ENCODE data around the gene CENPVL3. TPM values are rescaled to one million over a fixed set of nuclear protein-coding genes. Genes with fewer than 3 reads are reported as not detected.
"Not testable (repeated sequence)": the region's sequence is repeated elsewhere in the genome, so short reads cannot be mapped to it uniquely, and the experiment has no call there.

CENPVL3 gene
- 5.6 TPM for polyA plus RNA-seq (2013, experiment 1 of 4)
- 6.6 TPM for polyA plus RNA-seq (2013, experiment 2 of 4)
- polyA plus RNA-seq (2013, experiment 3 of 4): 4.7 TPM
- polyA plus RNA-seq (2013, experiment 4 of 4): 4.9 TPM

DNA sequence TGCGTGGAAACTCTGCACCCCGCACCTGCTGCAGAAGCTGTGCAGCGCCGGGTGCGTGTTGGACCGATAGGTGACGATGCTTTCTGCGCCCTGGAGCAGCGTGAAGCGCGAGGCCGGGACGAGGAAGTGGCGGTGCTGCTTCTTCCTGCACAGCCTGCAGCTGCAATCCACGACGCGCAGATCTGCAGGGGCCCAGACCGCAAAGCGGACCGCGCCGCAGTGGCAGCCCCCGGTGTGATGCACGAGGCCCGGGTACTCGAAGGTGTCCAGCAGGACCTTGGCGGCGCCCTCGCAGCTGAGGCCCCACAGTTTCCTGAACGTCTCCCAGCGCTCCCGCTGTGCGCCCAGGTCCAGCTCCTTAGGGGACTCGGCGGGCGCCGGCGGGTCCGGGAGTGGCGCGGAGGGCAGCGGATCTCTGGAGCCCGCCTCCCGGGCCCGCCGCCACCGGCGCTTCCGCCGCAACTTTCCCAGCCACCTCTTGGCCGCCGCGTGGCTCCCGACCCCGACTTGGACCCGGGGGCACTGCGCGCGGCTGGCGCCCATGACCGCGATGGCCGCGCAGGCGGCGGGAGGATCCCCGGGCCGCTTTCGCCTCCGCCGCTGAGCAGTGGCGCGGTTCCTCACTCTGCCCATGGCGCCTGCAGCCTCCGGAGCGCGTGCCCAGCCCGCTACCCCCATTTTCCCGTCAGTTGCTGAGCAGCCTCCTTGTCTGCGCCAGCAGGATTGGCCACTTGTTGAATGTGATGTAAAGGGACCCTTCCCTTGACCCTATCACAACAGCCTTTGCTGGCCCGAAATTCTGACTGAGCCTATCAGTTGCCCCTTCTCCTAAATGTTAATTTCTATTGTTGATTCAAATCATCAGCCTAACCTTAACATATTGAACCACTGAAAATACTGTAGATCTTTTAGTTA lies at the start of gene CENPVL3:
Gene CENPVL3 (minus strand): TSS at position 672 of the 915 bp plus-strand sequence. CDS start 39 bp downstream, at position 633.
- H3K27ac ChIP-seq (ENCODE audit: insufficient read depth, low read depth, low read length, poor library complexity, severe bottlenecking); H3K9me3 ChIP-seq (ENCODE audit: control insufficient read depth, low read length); H3K36me3 ChIP-seq (ENCODE audit: control insufficient read depth, insufficient read depth, low read length); H3K4me1 ChIP-seq (ENCODE audit: control insufficient read depth, insufficient read depth, low read length): not testable (repeated sequence)
- peak within 1 kb of the TSS; percentile 22 for H3K4me3 ChIP-seq (ENCODE audit: insufficient read depth, low read depth, low read length)
- peaks cover 19% of the 10 kb centered on the region for H3K27me3 ChIP-seq (ENCODE audit: control insufficient read depth, insufficient read depth, low read length, poor library complexity, severe bottlenecking)
- WGBS, 2 experiments: 1% methylated on average over 54 to 58 of the region's 81 CpGs

DNA sequence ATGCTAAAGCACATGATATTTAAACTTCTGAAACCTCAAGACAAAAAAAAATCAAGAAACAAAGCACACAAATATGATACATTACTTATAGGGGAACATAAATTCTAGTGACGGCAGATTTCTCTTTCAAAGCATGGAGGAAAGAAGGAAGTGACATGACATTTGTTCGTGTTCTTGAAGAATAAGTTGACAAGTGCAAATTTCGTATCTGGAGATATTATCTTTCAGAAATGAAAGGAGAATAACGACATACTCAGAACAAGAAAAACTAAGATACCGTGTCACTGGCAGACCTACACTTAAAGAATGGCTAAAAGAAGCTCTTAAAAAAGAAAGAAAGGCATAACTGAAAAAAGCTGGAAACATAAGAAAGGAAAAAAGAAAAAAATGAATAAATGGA lies 47.3 kb upstream of the CENPVL3 start:
- Histone ChIP-seq H3K4me3 (ENCODE audit: insufficient read depth, low read depth, low read length) (no peak overlapping the region), H3K9me3 (ENCODE audit: control insufficient read depth, low read length) (no peaks in the 10 kb centered on the region), H3K36me3 (ENCODE audit: control insufficient read depth, insufficient read depth, low read length) (no peaks in the 10 kb centered on the region), H3K4me1 (ENCODE audit: control insufficient read depth, insufficient read depth, low read length) (no peaks in the 10 kb centered on the region), H3K27ac (ENCODE audit: insufficient read depth, low read depth, low read length, poor library complexity, severe bottlenecking) (no peak overlapping the region), H3K27me3 (ENCODE audit: control insufficient read depth, insufficient read depth, low read length, poor library complexity, severe bottlenecking) (no peaks in the 10 kb centered on the region)
- 86 to 97% methylated on average over 3 to 5 of the region's 5 CpGs for WGBS, 2 experiments

DNA sequence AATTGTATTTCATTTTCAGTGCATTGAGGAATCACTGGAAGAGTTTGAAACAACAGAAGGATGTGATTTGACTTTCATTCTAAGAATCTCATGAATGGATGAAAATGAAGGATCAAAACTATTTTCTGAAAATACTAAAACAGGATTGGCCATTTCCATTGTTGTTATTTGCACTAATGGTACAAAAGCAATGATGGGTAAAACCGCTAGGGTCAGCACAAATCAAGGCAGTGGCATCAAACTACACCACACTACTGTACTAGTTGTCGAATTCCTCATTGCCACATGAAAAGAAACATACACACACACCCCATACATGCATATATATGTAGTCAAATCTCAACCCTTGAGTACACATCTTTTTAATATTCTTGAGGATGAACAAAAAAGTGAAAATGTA lies 24.7 kb upstream of the CENPVL3 start:
- 94 to 95% methylated on average over 2 of the region's 2 CpGs for WGBS, 2 experiments

DNA sequence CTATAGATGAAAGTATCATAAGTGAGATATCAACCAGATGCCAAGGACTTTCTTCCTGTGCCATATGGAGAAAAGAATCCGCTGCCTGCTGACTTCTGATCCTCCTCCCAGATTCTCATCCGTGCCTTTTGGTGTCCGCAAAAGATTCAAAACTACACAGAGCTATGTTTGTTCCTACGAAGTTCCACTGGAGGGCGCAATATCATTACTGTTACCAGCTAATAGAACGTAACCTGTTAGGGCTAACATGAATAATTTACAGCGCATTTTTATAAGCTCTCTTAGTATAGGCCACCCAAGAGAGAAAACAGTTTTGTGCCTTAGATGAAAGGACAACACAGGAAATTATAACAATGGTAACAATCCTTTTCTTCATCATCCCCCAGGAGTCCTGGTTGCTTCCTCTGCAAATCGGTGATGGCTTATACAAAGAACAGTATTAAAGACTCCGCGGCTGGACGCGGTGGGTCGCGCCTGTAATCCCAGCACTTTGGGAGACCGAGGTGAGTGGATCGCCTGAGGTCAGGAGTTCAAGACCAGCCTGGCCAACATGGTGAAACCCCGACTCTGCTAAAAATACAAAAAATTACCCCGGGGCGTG lies 22.8 kb upstream of the CENPVL3 start:
- no peak overlapping the region for H3K4me3 ChIP-seq (ENCODE audit: insufficient read depth, low read depth, low read length)
- no peak overlapping the region for H3K27ac ChIP-seq (ENCODE audit: insufficient read depth, low read depth, low read length, poor library complexity, severe bottlenecking)
- H3K36me3 ChIP-seq (ENCODE audit: control insufficient read depth, insufficient read depth, low read length): no peaks in the 10 kb centered on the region
- H3K4me1 ChIP-seq (ENCODE audit: control insufficient read depth, insufficient read depth, low read length): no peaks in the 10 kb centered on the region
- WGBS, 2 experiments: 45 to 49% methylated on average over 18 to 19 of the region's 19 CpGs
- H3K9me3 ChIP-seq (ENCODE audit: control insufficient read depth, low read length): no peaks in the 10 kb centered on the region
- no peaks in the 10 kb centered on the region for H3K27me3 ChIP-seq (ENCODE audit: control insufficient read depth, insufficient read depth, low read length, poor library complexity, severe bottlenecking)

More for the DNA sequence above, 24.7 kb upstream of the CENPVL3 start:
- Histone ChIP-seq H3K9me3 (ENCODE audit: control insufficient read depth, low read length) (no peaks in the 10 kb centered on the region), H3K36me3 (ENCODE audit: control insufficient read depth, insufficient read depth, low read length) (no peaks in the 10 kb centered on the region), H3K4me3 (ENCODE audit: insufficient read depth, low read depth, low read length) (no peak overlapping the region), H3K27ac (ENCODE audit: insufficient read depth, low read depth, low read length, poor library complexity, severe bottlenecking) (no peak overlapping the region), H3K4me1 (ENCODE audit: control insufficient read depth, insufficient read depth, low read length) (no peaks in the 10 kb centered on the region), H3K27me3 (ENCODE audit: control insufficient read depth, insufficient read depth, low read length, poor library complexity, severe bottlenecking) (no peaks in the 10 kb centered on the region)

DNA sequence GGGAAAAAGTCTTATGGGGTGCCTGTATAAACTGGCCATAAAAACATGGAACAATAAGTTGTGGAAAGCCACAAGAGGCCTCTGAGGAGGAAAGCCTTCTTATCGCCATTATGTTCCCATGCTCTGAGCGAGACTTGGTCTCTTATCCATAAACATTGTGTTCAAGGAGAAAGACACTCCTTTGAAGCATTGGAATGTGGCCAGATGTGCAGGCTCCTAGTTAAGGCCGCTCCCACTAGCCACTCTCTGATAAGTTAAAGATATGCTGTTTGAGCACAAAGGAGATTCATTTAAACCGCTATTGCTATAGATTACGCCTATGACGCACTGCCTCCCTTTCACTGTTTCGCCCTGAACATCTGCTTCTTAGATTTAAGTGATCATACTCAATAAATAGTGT lies 17.8 kb upstream of the CENPVL3 start:
- not testable (repeated sequence) for H3K4me1 ChIP-seq (ENCODE audit: control insufficient read depth, insufficient read depth, low read length); H3K4me3 ChIP-seq (ENCODE audit: insufficient read depth, low read depth, low read length); H3K36me3 ChIP-seq (ENCODE audit: control insufficient read depth, insufficient read depth, low read length); H3K9me3 ChIP-seq (ENCODE audit: control insufficient read depth, low read length); H3K27me3 ChIP-seq (ENCODE audit: control insufficient read depth, insufficient read depth, low read length, poor library complexity, severe bottlenecking); H3K27ac ChIP-seq (ENCODE audit: insufficient read depth, low read depth, low read length, poor library complexity, severe bottlenecking)
- WGBS, 2 experiments: 94 to 97% methylated on average over 6 to 7 of the region's 7 CpGs

DNA sequence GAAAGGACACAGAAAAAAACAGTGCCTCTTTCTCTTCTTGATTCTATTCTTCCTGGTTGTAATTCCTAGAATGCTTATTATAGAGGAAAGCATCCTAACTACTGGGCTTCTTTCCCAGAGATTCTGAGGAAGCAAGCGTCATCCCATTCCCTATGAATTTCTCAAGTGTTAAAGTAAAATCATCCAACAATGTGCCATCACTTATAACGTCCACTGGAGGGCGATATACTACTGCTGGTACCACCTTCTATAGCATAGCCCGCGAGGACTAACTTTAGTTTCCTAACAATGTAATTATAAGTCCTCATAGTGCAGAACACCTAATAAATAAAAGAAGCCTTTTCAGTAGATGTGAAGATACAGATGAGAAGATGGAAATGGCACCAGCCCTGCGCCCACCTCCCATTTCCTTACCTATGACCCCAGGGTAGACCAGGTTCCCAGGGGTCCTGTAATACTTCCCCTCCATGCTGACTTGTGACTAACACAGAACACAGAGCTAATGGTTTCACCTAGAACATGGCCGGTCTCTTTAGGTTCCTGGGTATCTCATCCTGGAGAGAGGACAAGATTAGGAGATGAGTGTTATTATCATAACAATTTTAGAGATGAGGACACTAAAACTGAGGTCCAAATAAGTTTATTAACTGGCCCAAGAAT lies 4.2 kb downstream of the CENPVL3 start:
- Histone ChIP-seq H3K4me3 (ENCODE audit: insufficient read depth, low read depth, low read length) (no peak overlapping the region), H3K36me3 (ENCODE audit: control insufficient read depth, insufficient read depth, low read length) (no peaks in the 10 kb centered on the region), H3K27me3 (ENCODE audit: control insufficient read depth, insufficient read depth, low read length, poor library complexity, severe bottlenecking) (peaks cover 16% of the 10 kb centered on the region), H3K9me3 (ENCODE audit: control insufficient read depth, low read length) (no peaks in the 10 kb centered on the region), H3K27ac (ENCODE audit: insufficient read depth, low read depth, low read length, poor library complexity, severe bottlenecking) (no peak overlapping the region), H3K4me1 (ENCODE audit: control insufficient read depth, insufficient read depth, low read length) (no peaks in the 10 kb centered on the region)
- WGBS, 2 experiments: 11 to 20% methylated on average over 5 of the region's 7 CpGs

DNA sequence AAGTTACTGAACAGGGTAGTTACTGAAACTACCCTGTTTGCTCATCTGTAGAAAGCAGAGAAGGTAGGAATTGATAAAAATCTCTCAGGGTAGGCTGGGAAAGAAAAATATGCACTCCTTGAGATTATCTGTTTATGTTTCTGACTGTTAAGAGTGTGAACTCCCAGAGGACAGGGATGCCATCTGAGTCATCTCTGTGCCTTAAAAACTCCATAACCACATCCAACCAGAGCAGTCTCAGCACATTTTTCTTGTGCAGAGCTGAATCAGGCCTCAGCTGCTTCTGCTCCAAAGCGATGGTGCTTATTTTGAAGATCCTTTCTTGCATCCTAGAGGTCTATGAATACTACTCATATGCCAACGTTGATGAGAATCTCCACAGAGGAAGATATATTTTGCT lies 9.9 kb downstream of the CENPVL3 start:
- Histone ChIP-seq H3K27ac (ENCODE audit: insufficient read depth, low read depth, low read length, poor library complexity, severe bottlenecking) (no peak overlapping the region), H3K36me3 (ENCODE audit: control insufficient read depth, insufficient read depth, low read length) (no peaks in the 10 kb centered on the region), H3K4me3 (ENCODE audit: insufficient read depth, low read depth, low read length) (no peak overlapping the region), H3K27me3 (ENCODE audit: control insufficient read depth, insufficient read depth, low read length, poor library complexity, severe bottlenecking) (no peaks in the 10 kb centered on the region), H3K4me1 (ENCODE audit: control insufficient read depth, insufficient read depth, low read length) (no peaks in the 10 kb centered on the region), H3K9me3 (ENCODE audit: control insufficient read depth, low read length) (no peaks in the 10 kb centered on the region)
- whole genome bisulfite sequencing, 2 experiments: 87 to 91% methylated on average over 2 of the region's 2 CpGs

DNA sequence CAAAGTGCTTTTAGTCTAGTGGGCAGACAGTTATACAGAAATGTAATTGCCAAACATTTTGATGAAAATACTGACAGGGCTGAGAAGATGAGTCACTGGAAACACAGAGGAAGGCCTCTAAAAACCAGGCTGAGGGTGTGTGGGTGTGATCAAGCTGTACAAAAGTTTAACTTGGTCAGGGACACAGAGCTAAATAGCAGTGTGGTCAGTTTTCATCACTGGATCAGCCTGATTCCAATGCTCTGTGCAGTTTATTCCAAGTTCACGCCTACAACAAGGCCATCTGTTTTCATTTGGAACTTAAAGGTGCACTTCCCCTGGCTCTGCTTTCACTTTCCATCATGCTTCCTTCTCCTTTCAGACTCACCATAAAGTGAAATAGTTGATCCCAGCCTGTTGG lies 10.6 kb downstream of the CENPVL3 start:
- H3K36me3 ChIP-seq (ENCODE audit: control insufficient read depth, insufficient read depth, low read length): no peaks in the 10 kb centered on the region
- H3K27ac ChIP-seq (ENCODE audit: insufficient read depth, low read depth, low read length, poor library complexity, severe bottlenecking): no peak overlapping the region
- no peak overlapping the region for H3K4me3 ChIP-seq (ENCODE audit: insufficient read depth, low read depth, low read length)
- no peaks in the 10 kb centered on the region for H3K9me3 ChIP-seq (ENCODE audit: control insufficient read depth, low read length)
- H3K4me1 ChIP-seq (ENCODE audit: control insufficient read depth, insufficient read depth, low read length): no peaks in the 10 kb centered on the region
- 83 to 93% methylated on average over 1 of the region's 1 CpG for WGBS, 2 experiments
- H3K27me3 ChIP-seq (ENCODE audit: control insufficient read depth, insufficient read depth, low read length, poor library complexity, severe bottlenecking): no peaks in the 10 kb centered on the region

DNA sequence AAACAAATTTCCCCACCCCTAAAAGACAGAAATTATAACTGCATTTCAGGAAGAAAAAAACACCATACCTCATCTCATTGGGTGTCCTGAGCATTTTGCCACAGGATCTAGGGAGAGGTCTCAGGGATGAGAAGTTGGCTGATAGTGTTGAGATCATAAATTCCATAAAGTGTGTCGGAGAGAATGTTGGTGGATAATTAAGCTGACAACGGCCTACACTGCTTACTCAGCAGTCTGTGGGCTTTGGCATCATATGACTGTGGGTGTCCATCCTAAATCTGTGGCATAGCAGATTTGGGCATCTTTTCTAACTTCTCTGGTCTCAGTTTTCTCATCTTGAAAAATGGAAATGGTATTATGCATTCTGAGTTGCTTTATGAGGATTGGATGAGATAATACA lies 12.3 kb downstream of the CENPVL3 start:
- Histone ChIP-seq H3K9me3 (ENCODE audit: control insufficient read depth, low read length) (no peaks in the 10 kb centered on the region), H3K27me3 (ENCODE audit: control insufficient read depth, insufficient read depth, low read length, poor library complexity, severe bottlenecking) (no peaks in the 10 kb centered on the region), H3K36me3 (ENCODE audit: control insufficient read depth, insufficient read depth, low read length) (no peaks in the 10 kb centered on the region), H3K27ac (ENCODE audit: insufficient read depth, low read depth, low read length, poor library complexity, severe bottlenecking) (no peak overlapping the region), H3K4me1 (ENCODE audit: control insufficient read depth, insufficient read depth, low read length) (no peaks in the 10 kb centered on the region), H3K4me3 (ENCODE audit: insufficient read depth, low read depth, low read length) (no peak overlapping the region)
- 89 to 100% methylated on average over 2 of the region's 2 CpGs for WGBS, 2 experiments

DNA sequence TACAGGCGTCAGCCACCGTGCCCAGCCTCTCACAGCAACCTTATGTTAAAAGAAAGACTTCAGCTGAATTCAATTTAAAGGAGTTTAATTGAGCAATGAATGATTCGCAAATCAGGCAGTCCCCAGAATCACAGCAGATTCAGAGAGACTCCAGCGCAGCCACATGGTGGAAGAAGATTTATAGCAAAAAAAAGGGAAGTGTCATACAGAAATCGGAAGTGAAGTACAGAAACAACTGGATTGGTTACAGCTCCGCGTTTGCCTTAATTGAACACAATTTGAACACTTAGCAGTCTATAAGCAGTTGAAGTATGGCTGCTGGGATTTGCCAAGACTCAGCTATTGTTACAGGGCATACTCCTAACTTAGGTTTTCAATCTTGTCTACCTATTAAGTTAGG lies 19.8 kb downstream of the CENPVL3 start:
- Histone ChIP-seq H3K27me3 (ENCODE audit: control insufficient read depth, insufficient read depth, low read length, poor library complexity, severe bottlenecking) (no peaks in the 10 kb centered on the region), H3K9me3 (ENCODE audit: control insufficient read depth, low read length) (no peaks in the 10 kb centered on the region), H3K4me3 (ENCODE audit: insufficient read depth, low read depth, low read length) (no peak overlapping the region), H3K27ac (ENCODE audit: insufficient read depth, low read depth, low read length, poor library complexity, severe bottlenecking) (no peak overlapping the region), H3K36me3 (ENCODE audit: control insufficient read depth, insufficient read depth, low read length) (no peaks in the 10 kb centered on the region), H3K4me1 (ENCODE audit: control insufficient read depth, insufficient read depth, low read length) (no peaks in the 10 kb centered on the region)
- 92 to 93% methylated on average over 7 of the region's 7 CpGs for WGBS, 2 experiments
